HepG2 (cell line): ENCODE measurements around the gene NMRAL1. TPM values are rescaled to one million over a fixed set of nuclear protein-coding genes. Genes with fewer than 3 reads are reported as not detected.

ENCODE experiments used
- ATAC-seq: fragments of 200-7000 bp; cut with Tn5 transposase; 3 replicates; pipeline ENCODE4 v1.9.1; 2020; ENCODE audit warnings: mild to moderate bottlenecking, moderate library complexity
- BruUV-seq: library from RNA; stranded (reverse); fragments of 400-500 nt; replicated peaks from 2 replicates; lab custom pipeline; 2021; lab: Mats Ljungman, UMichigan
- CTCF ChIA-PET: fragments of 300-600 bp; formaldehyde crosslinking; extraction: SDS; loops from one replicate; lab custom pipeline; 2021; ENCODE audit warnings: low total read pairs, inconsistent platforms, low intra/inter-chr PET ratio; lab: Yijun Ruan, JAX
- POLR2A ChIA-PET: fragments of 350-600 bp; sonication (Branson Sonifier 250); formaldehyde crosslinking; loops from one replicate; lab custom pipeline; 2020; ENCODE audit warnings: antibody characterized with exemption, inconsistent platforms; lab: Yijun Ruan, JAX
- DNase-seq: peaks from one replicate; pipeline ENCODE4 v3.0.0-alpha.2; 2015; ENCODE audit warnings: low spot score
- FAIRE-seq: peaks from 3 replicates; lab custom pipeline; 2011; peaks lifted over from hg19 to GRCh38; lab: Jason Lieb, UNC
- H2AFZ ChIP-seq: one replicate; pipeline ENCODE4 v1.6.1; 2011; ENCODE audit warnings: low read length, inconsistent platforms
- H3K27ac ChIP-seq: fragments of 300-600 bp; 3 replicates; pipeline ENCODE4 v1.8.0; 2011; ENCODE audit warnings: mixed run types, mild to moderate bottlenecking, mixed read lengths, low read length, inconsistent platforms; ENCODE audit not compliant: insufficient read depth; ENCODE audit errors: extremely low read length
- H3K27me3 ChIP-seq, 2 experiments: fragments of 200-600 bp in 1 of 2; 2 replicates in 1 of 2; 3 replicates in 1 of 2; pipeline versions ENCODE4 v1.6.0 to v1.8.0; 2011; ENCODE audit warnings: low read length in 2 of 2, mild to moderate bottlenecking in 2 of 2, moderate library complexity in 2 of 2, inconsistent platforms in 1 of 2; ENCODE audit not compliant: insufficient read depth in 2 of 2, control insufficient read depth in 1 of 2
- H3K36me3 ChIP-seq, 2 experiments: fragments of 200-600 bp in 1 of 2; replicated peaks in 1 of 2; 2 replicates in 1 of 2; 3 replicates in 1 of 2; pipeline versions ENCODE4 v1.5.1 to v1.8.0; 2011; ENCODE audit warnings: low read length in 2 of 2, inconsistent platforms in 1 of 2; ENCODE audit not compliant: insufficient read depth in 2 of 2, control insufficient read depth in 1 of 2
- H3K4me1 ChIP-seq: 2 replicates; pipeline ENCODE4 v1.5.1; 2012; ENCODE audit warnings: low read length, inconsistent platforms; ENCODE audit not compliant: insufficient read depth
- H3K4me2 ChIP-seq: 2 replicates; pipeline ENCODE4 v1.6.0; 2011; ENCODE audit warnings: low read depth, low read length, inconsistent platforms
- H3K4me3 ChIP-seq, 3 experiments: fragments of 200-600 bp in 1 of 3; sonication (generic), shearing (Covaris generic) in 1 of 3; replicated peaks in 1 of 3; 2 replicates each; pipeline ENCODE4 v1.5.1; 2011 to 2016; ENCODE audit warnings: low read length in 3 of 3, inconsistent platforms in 2 of 3, low read depth in 2 of 3, mild to moderate bottlenecking in 2 of 3, control low read depth in 1 of 3, mixed read lengths in 1 of 3; ENCODE audit not compliant: insufficient read depth in 1 of 3
- H3K79me2 ChIP-seq: one replicate; pipeline ENCODE4 v1.6.1; 2011; ENCODE audit warnings: low read length, inconsistent platforms; ENCODE audit not compliant: insufficient read depth
- H3K9ac ChIP-seq: 2 replicates; pipeline ENCODE4 v1.6.0; 2011; ENCODE audit warnings: mild to moderate bottlenecking, low read depth, low read length, inconsistent platforms; ENCODE audit not compliant: insufficient read depth
- H3K9me3 ChIP-seq: 2 replicates; pipeline ENCODE4 v1.5.1; 2012; ENCODE audit warnings: mild to moderate bottlenecking, low read length
- H4K20me1 ChIP-seq: 2 replicates; pipeline ENCODE4 v1.6.0; 2011; ENCODE audit warnings: inconsistent platforms, mild to moderate bottlenecking, low read length, moderate library complexity; ENCODE audit not compliant: insufficient read depth
- GZF1 ChIP-seq: sonication (generic); formaldehyde crosslinking; IDR thresholded peaks from 2 replicates; pipeline ENCODE4 v1.5.1; 2020; ENCODE audit warnings: mild to moderate bottlenecking, missing genetic modification reagents
- MLXIP ChIP-seq: sonication (generic); formaldehyde crosslinking; IDR thresholded peaks from 2 replicates; pipeline ENCODE4 v1.9.0; 2021; ENCODE audit warnings: missing genetic modification reagents, borderline replicate concordance
- NBN ChIP-seq: fragments of 450-650 bp; conservative IDR thresholded peaks from 2 replicates; pipeline ENCODE4 v1.6.1; 2017
- NCOA5 ChIP-seq: sonication (generic); formaldehyde crosslinking; IDR thresholded peaks from 2 replicates; pipeline ENCODE4 v1.4.0; 2020; ENCODE audit warnings: missing genetic modification reagents
- SALL2 ChIP-seq: sonication (generic); formaldehyde crosslinking; IDR thresholded peaks from 2 replicates; pipeline ENCODE4 v1.8.1; 2023; ENCODE audit warnings: mild to moderate bottlenecking, missing genetic modification reagents, inconsistent platforms
- SP2 ChIP-seq: sonication (generic); formaldehyde crosslinking; IDR thresholded peaks from 2 replicates; pipeline ENCODE4 v1.5.1; 2020; ENCODE audit warnings: mild to moderate bottlenecking, missing genetic modification reagents
- SRSF4 ChIP-seq: fragments of 200-400 bp; formaldehyde crosslinking; IDR thresholded peaks from one replicate; pipeline ENCODE4 v1.6.1; 2018; ENCODE audit warnings: mild to moderate bottlenecking, low read depth, low read length, moderate library complexity; ENCODE audit not compliant: poor library complexity, severe bottlenecking
- ZNF274 ChIP-seq: sonication (generic); formaldehyde crosslinking; IDR thresholded peaks from 2 replicates; pipeline ENCODE4 v1.5.1; 2020; ENCODE audit warnings: mild to moderate bottlenecking, missing genetic modification reagents
- ZNF3 ChIP-seq: IDR thresholded peaks from 2 replicates; pipeline ENCODE4 v1.7.0; 2017; ENCODE audit warnings: inconsistent platforms
- ZNF567 ChIP-seq: sonication (generic); formaldehyde crosslinking; IDR thresholded peaks from 2 replicates; pipeline ENCODE4 v1.8.1; 2023; ENCODE audit warnings: mild to moderate bottlenecking, missing genetic modification reagents, borderline replicate concordance
- WGBS: methylation state at CpG from one replicate; pipeline ENCODE4 v1.1.6; 2017; ENCODE audit warnings: low lambda C conversion rate; 5-methylcytosine and 5-hydroxymethylcytosine counted together
- in situ Hi-C: cut with HindIII; loops from 2 replicates; pipeline ENCODE4 v1.10.0; 2017; ENCODE audit warnings: low pct_unique_long_range_greater_than_20kb; ENCODE audit not compliant: extremely low pct_ligation_motif_present
- intact Hi-C: fragments of 100-400 bp; cut with micrococcal nuclease; formaldehyde crosslinking; loops from one replicate; pipeline ENCODE4 v1.10.0; 2022; ENCODE audit not compliant: unreplicated experiment
- polyA plus RNA-seq, 8 experiments: library from polyadenylated mRNA; depleted of rRNA in 3 of 8; stranded (reverse) in 7 of 8; unstranded in 1 of 8; fragments of >200 nt; fragmentation: Illumina TruSeq in 4 of 8; extraction: Trizol in 4 of 8; gene quantifications; 2 replicates each; pipeline versions ENCODE4 v1.2.1 to v1.2.3, GENCODE V29; 2011 to 2016; ENCODE audit warnings: low read depth in 4 of 8, missing spikeins in 1 of 8, mixed read lengths in 1 of 8; ENCODE audit not compliant: insufficient read depth in 1 of 8
- total RNA-seq, 5 experiments: library from RNA; depleted of rRNA; stranded (reverse); fragments of >200 nt; fragmentation: Illumina TruSeq; extraction: Trizol; gene quantifications; 2 replicates each; pipeline ENCODE4 v1.2.3, GENCODE V29; 2016; ENCODE audit warnings: low read depth in 1 of 5
- TF ChIP-seq, protein P1 (sequence below): sonication (generic); formaldehyde crosslinking; IDR thresholded peaks from 2 replicates; pipeline ENCODE4 v1.8.1; 2023; ENCODE audit warnings: mild to moderate bottlenecking, missing genetic modification reagents
- TF ChIP-seq, protein P2 (sequence below): sonication (generic); formaldehyde crosslinking; IDR thresholded peaks from 2 replicates; pipeline ENCODE4 v1.4.0; 2020; ENCODE audit warnings: mild to moderate bottlenecking, missing genetic modification reagents
- TF ChIP-seq, protein P3 (sequence below): sonication (generic); formaldehyde crosslinking; IDR thresholded peaks from 2 replicates; pipeline ENCODE4 v1.4.0; 2020; ENCODE audit warnings: missing genetic modification reagents

Gene NMRAL1
- total and polyA plus RNA-seq, 2 of the 13 experiments (the other 11 are each of a cell fraction or from before 2014, with no cell fraction given), result 30.8 to 33.1 TPM

DNA sequence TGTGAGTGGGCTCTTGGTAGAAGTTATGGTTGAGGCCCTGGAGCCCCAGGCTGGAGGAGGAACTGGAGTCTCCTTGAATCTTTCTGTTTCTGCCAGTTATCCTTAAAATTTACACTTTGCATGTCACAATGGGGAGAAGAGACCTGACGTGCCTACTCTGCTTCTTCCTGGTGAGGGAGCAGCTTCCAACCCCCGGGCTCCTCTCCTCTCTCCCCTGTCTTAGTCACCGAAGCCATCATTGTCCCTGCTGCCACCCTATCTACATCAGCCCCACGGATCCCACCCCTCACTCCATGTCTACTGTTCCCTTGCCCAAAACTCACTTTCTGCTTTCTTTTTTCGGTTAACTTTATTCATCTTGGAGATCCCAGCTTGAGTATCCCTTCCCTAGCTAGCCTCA, 31.2 kb downstream of the NMRAL1 start (continued):
- TF ChIP-seq, protein P1, sequence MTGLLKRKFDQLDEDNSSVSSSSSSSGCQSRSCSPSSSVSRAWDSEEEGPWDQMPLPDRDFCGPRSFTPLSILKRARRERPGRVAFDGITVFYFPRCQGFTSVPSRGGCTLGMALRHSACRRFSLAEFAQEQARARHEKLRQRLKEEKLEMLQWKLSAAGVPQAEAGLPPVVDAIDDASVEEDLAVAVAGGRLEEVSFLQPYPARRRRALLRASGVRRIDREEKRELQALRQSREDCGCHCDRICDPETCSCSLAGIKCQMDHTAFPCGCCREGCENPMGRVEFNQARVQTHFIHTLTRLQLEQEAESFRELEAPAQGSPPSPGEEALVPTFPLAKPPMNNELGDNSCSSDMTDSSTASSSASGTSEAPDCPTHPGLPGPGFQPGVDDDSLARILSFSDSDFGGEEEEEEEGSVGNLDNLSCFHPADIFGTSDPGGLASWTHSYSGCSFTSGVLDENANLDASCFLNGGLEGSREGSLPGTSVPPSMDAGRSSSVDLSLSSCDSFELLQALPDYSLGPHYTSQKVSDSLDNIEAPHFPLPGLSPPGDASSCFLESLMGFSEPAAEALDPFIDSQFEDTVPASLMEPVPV (CRISPR knock-in tag), result no peak
- no peak for TF ChIP-seq SP2 (CRISPR knock-in tag)
- TF ChIP-seq, protein P2, sequence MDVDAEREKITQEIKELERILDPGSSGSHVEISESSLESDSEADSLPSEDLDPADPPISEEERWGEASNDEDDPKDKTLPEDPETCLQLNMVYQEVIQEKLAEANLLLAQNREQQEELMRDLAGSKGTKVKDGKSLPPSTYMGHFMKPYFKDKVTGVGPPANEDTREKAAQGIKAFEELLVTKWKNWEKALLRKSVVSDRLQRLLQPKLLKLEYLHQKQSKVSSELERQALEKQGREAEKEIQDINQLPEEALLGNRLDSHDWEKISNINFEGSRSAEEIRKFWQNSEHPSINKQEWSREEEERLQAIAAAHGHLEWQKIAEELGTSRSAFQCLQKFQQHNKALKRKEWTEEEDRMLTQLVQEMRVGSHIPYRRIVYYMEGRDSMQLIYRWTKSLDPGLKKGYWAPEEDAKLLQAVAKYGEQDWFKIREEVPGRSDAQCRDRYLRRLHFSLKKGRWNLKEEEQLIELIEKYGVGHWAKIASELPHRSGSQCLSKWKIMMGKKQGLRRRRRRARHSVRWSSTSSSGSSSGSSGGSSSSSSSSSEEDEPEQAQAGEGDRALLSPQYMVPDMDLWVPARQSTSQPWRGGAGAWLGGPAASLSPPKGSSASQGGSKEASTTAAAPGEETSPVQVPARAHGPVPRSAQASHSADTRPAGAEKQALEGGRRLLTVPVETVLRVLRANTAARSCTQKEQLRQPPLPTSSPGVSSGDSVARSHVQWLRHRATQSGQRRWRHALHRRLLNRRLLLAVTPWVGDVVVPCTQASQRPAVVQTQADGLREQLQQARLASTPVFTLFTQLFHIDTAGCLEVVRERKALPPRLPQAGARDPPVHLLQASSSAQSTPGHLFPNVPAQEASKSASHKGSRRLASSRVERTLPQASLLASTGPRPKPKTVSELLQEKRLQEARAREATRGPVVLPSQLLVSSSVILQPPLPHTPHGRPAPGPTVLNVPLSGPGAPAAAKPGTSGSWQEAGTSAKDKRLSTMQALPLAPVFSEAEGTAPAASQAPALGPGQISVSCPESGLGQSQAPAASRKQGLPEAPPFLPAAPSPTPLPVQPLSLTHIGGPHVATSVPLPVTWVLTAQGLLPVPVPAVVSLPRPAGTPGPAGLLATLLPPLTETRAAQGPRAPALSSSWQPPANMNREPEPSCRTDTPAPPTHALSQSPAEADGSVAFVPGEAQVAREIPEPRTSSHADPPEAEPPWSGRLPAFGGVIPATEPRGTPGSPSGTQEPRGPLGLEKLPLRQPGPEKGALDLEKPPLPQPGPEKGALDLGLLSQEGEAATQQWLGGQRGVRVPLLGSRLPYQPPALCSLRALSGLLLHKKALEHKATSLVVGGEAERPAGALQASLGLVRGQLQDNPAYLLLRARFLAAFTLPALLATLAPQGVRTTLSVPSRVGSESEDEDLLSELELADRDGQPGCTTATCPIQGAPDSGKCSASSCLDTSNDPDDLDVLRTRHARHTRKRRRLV, result no peak
- no peak for TF ChIP-seq ZNF567 (CRISPR knock-in tag)

GRCh38 chr16:4442371-4442770, 32.1 kb downstream of the NMRAL1 start:
- DNase-seq, result no peak
- Histone ChIP-seq H3K4me1 (no peaks in the 10 kb centered on the region), H3K79me2 (no peaks in the 10 kb centered on the region), H3K9ac (no peak overlapping the region), H3K27ac (no peak overlapping the region), H3K4me3 (no peak overlapping the region), H4K20me1 (no peaks in the 10 kb centered on the region), H3K36me3 (peaks cover 44 to 66% of the 10 kb centered on the region in 2 experiments), H3K27me3 (no peaks in the 10 kb centered on the region), H2AFZ (no peak overlapping the region), H3K4me2 (no peak overlapping the region), H3K9me3 (no peaks in the 10 kb centered on the region)
- WGBS, result 99% methylated on average over 5 of the region's 11 CpGs
- no TSS peak for BruUV-seq
- in situ Hi-C loops, result no loop called here
- no peak for FAIRE-seq
- ChIA-PET CTCF (no interaction called here), POLR2A (no interaction called here)
- ATAC-seq, result no peak
- intact Hi-C loops, result no loop called here
- TF ChIP-seq ZNF567 (CRISPR knock-in tag) (no peak), MLXIP (CRISPR knock-in tag) (no peak), SRSF4 (no peak), SALL2 (CRISPR knock-in tag) (no peak), GZF1 (no peak), ZNF3 (no peak), NCOA5 (CRISPR knock-in tag) (no peak), NBN (no peak), ZNF274 (no peak)
- TF ChIP-seq, protein P3, sequence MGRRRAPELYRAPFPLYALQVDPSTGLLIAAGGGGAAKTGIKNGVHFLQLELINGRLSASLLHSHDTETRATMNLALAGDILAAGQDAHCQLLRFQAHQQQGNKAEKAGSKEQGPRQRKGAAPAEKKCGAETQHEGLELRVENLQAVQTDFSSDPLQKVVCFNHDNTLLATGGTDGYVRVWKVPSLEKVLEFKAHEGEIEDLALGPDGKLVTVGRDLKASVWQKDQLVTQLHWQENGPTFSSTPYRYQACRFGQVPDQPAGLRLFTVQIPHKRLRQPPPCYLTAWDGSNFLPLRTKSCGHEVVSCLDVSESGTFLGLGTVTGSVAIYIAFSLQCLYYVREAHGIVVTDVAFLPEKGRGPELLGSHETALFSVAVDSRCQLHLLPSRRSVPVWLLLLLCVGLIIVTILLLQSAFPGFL (CRISPR knock-in tag), result no peak
